Endodermal cell (in vitro differentiated cells): Measurements from ENCODE around the gene DSE. TPM values are rescaled to one million over a fixed set of nuclear protein-coding genes. Genes with fewer than 3 reads are reported as not detected.

Experiments
- DNase-seq: peaks from one replicate; pipeline ENCODE4 v3.0.0-alpha.2; 2017
- H3K27ac ChIP-seq: 2 replicates; pipeline ENCODE4 v1.5.1; 2013; ENCODE audit warnings: mild to moderate bottlenecking, low read depth, low read length, moderate library complexity
- H3K27me3 ChIP-seq: 2 replicates; pipeline ENCODE4 v1.6.1; 2013; ENCODE audit warnings: mild to moderate bottlenecking, low read length, moderate library complexity; ENCODE audit not compliant: insufficient read depth, control insufficient read depth, poor library complexity, severe bottlenecking
- H3K36me3 ChIP-seq: 2 replicates; pipeline ENCODE4 v1.7.0; 2013; ENCODE audit warnings: mild to moderate bottlenecking, low read length, moderate library complexity; ENCODE audit not compliant: control insufficient read depth, insufficient read depth
- H3K4me1 ChIP-seq: one replicate; pipeline ENCODE4 v1.7.0; 2013; ENCODE audit warnings: low read length; ENCODE audit not compliant: control insufficient read depth, insufficient read depth
- H3K4me3 ChIP-seq: 2 replicates; pipeline ENCODE4 v1.5.1; 2013; ENCODE audit warnings: mild to moderate bottlenecking, low read length, moderate library complexity
- H3K9ac ChIP-seq: 2 replicates; pipeline ENCODE4 v1.6.1; 2013; ENCODE audit warnings: mild to moderate bottlenecking, low read length, moderate library complexity; ENCODE audit not compliant: poor library complexity, severe bottlenecking; ENCODE audit errors: extremely low read depth
- H3K9me3 ChIP-seq: 2 replicates; pipeline ENCODE4 v1.6.1; 2013; ENCODE audit warnings: mild to moderate bottlenecking, low read length, moderate library complexity; ENCODE audit not compliant: control insufficient read depth
- H3K27ac Mint-ChIP-seq: 2 replicates; pipeline ENCODE4 v1.8.0; 2020; ENCODE audit warnings: mixed read lengths
- H3K27me3 Mint-ChIP-seq: 2 replicates; pipeline ENCODE4 v1.8.0; 2021; ENCODE audit warnings: mild to moderate bottlenecking, mixed read lengths; ENCODE audit not compliant: insufficient read depth
- H3K36me3 Mint-ChIP-seq: 2 replicates; pipeline ENCODE4 v1.8.0; 2020; ENCODE audit warnings: low read depth, mixed read lengths
- H3K4me1 Mint-ChIP-seq: 2 replicates; pipeline ENCODE4 v1.8.0; 2020; ENCODE audit warnings: mixed read lengths
- H3K4me3 Mint-ChIP-seq: 2 replicates; pipeline ENCODE4 v1.8.0; 2020; ENCODE audit warnings: mild to moderate bottlenecking, moderate library complexity, mixed read lengths
- H3K9me3 Mint-ChIP-seq: 2 replicates; pipeline ENCODE4 v1.8.0; 2020; ENCODE audit warnings: mild to moderate bottlenecking, mixed read lengths
- CTCF ChIP-seq: fragments of 200-600 bp; sonication (generic); conservative IDR thresholded peaks from 2 replicates; pipeline ENCODE4 v1.5.0; 2021; ENCODE audit warnings: antibody characterized with exemption, mild to moderate bottlenecking
- WGBS, 2 experiments: methylation state at CpG; one replicate each; pipeline versions ENCODE4 v1.1.5 to v1.1.7; 2013; ENCODE audit warnings: missing lambda C conversion rate in 2 of 2, mixed read lengths in 1 of 2; ENCODE audit not compliant: insufficient coverage in 1 of 2, insufficient read length in 1 of 2; 5-methylcytosine and 5-hydroxymethylcytosine counted together
- total RNA-seq, 2 donors: library from RNA; stranded (reverse); fragmentation: NEBNext Ultra II Directional in 1 of 2; extraction: Animal tissue kit (Norgen Biotek cat#: 25700) in 1 of 2; gene quantifications; 2 replicates in 1 of 2; 3 replicates in 1 of 2; pipeline ENCODE4 v1.2.1, GENCODE V29; 2021

Gene DSE
- total RNA-seq, 2 donors from 2014 or later: 42.3 to 44.3 TPM

DNA sequence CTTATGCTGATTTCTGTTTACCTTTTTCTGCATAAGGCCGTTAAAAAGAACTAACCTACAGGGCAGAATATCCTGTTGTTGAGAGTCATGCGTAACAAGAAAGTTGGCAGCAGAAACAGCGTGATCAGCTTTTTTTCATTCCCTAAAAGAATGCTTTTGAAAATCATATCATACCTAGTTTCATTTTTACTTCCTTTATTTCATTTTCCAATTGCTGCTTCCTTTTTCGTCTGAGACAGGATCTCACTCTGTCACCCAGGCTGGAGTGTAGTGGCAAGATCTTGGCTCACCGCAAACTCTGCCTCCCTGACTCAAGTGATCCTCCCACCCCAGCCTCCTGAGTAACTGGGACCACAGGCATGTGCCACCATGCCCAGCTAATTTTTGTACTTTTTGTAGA lies 94.5 kb downstream of the DSE start:
- Histone ChIP-seq H3K27ac (no peak overlapping the region), H3K36me3 (no peaks in the 10 kb centered on the region), H3K27me3 (peaks cover 38% of the 10 kb centered on the region), H3K9ac (no peak overlapping the region), H3K4me1 (no peaks in the 10 kb centered on the region), H3K4me3 (no peak overlapping the region), H3K9me3 (no peaks in the 10 kb centered on the region)
- H3K27ac Mint-ChIP-seq: no peak overlapping the region
- no peaks in the 10 kb centered on the region for H3K36me3 Mint-ChIP-seq
- H3K4me3 Mint-ChIP-seq: no peak overlapping the region
- peaks cover 36% of the 10 kb centered on the region for H3K27me3 Mint-ChIP-seq
- no peaks in the 10 kb centered on the region for H3K9me3 Mint-ChIP-seq
- whole genome bisulfite sequencing, 2 experiments: 89 to 92% methylated on average over 4 to 5 of the region's 5 CpGs
- no peak for DNase-seq
- peaks cover 9% of the 10 kb centered on the region for H3K4me1 Mint-ChIP-seq
- no peak for TF ChIP-seq CTCF

- no peak overlapping the region for H3K4me3 Mint-ChIP-seq
- H3K27ac Mint-ChIP-seq: no peak overlapping the region
- Histone ChIP-seq H3K9me3 (no peaks in the 10 kb centered on the region), H3K9ac (no peak overlapping the region), H3K27me3 (peaks cover 19% of the 10 kb centered on the region), H3K4me1 (no peaks in the 10 kb centered on the region), H3K27ac (no peak overlapping the region), H3K4me3 (no peak overlapping the region), H3K36me3 (no peaks in the 10 kb centered on the region)
- H3K9me3 Mint-ChIP-seq: no peaks in the 10 kb centered on the region
- peaks cover 9% of the 10 kb centered on the region for H3K4me1 Mint-ChIP-seq
- WGBS, 2 experiments: 100% methylated on average over 1 of the region's 1 CpG; no CpG with 5 or more reads in 1 of the 2 experiments
- no peaks in the 10 kb centered on the region for H3K36me3 Mint-ChIP-seq
- TF ChIP-seq CTCF: no peak
- H3K27me3 Mint-ChIP-seq: peaks cover 19% of the 10 kb centered on the region
- no peak for DNase-seq
Observed at GRCh38 chr6:116467096-116467495, 96.3 kb downstream of the DSE start.

DNA sequence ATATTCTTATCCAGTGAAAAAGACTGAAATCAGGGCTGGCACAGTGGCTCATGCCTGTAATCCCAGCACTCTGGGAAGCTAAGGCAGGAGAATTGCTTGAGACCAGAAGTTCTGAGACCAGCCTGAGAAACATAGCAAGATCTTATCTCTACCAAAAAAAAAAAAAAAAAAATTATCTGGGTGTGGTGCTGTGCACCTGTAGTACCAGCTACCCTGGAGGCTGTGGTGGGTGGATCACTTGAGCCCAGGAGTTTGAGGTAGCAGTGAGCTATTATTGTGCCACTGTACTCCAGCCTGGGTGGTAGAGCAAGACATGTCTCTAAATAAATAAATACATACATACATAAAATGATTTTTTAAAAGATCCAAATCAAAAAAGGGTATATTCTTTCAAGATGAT lies 96.8 kb downstream of the DSE start:
- no peak overlapping the region for H3K27ac Mint-ChIP-seq

More for the DNA sequence above, 96.8 kb downstream of the DSE start:
- H3K36me3 ChIP-seq: no peaks in the 10 kb centered on the region
- DNase-seq: no peak
- no peak overlapping the region for H3K27ac ChIP-seq
- peaks cover 9% of the 10 kb centered on the region for H3K4me1 Mint-ChIP-seq
- no peak for TF ChIP-seq CTCF
- no peak overlapping the region for H3K4me3 ChIP-seq
- H3K4me1 ChIP-seq: no peaks in the 10 kb centered on the region
- peaks cover 16% of the 10 kb centered on the region for H3K27me3 Mint-ChIP-seq
- no peaks in the 10 kb centered on the region for H3K9me3 ChIP-seq
- H3K27me3 ChIP-seq: peaks cover 15% of the 10 kb centered on the region
- H3K36me3 Mint-ChIP-seq: no peaks in the 10 kb centered on the region
- no peak overlapping the region for H3K4me3 Mint-ChIP-seq
- no peak overlapping the region for H3K9ac ChIP-seq
- H3K9me3 Mint-ChIP-seq: no peaks in the 10 kb centered on the region
